NCI-H2081 (cell line): ENCODE results near the gene DDC.

ENCODE experiments used
- DNase-seq, 2 experiments: peaks; one replicate each; lab custom pipeline; 2025; lab: John Stamatoyannopoulos, UW

DDC gene

GRCh38 chr7:50456371-50457123, 108.7 kb downstream of the DDC start:
- no peak for DNase-seq

GRCh38 chr7:50455658-50456057, 109.5 kb downstream of the DDC start:
- no peak for DNase-seq

GRCh38 chr7:50454968-50455367, 110.2 kb downstream of the DDC start:
- no peak for DNase-seq

DNA sequence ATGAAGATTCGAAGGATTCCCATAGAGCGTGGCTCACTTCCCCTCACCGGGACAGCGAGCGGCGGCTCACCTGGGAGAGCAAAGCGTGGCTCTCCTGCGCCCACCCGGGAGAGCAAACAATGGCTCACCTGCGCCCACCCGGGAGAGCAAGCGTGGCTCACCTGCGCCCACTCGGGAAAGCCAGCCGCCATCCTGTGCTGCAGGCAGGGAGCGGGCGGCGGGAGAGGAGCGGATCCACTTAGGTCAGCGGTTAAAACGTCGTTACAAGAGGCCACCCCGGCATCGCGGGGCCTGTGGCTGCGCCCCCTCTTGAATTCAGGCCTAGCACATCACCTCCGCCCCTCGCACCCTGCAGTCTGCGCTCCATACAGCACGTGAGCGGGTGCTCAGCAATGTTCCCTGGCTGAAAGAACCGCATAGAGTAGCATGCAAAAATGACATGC, 114.6 kb downstream of the DDC start:
- DNase-seq = peak; percentile 14 to 50

- DNase-seq = peak; percentile 81 to 91
Measured at GRCh38 chr7:50449881-50450589, 115.2 kb downstream of the DDC start, which contains the start of gene FIGNL1. TSS of gene FIGNL1 (minus strand) at chr7:50450350. CDS start at chr7:50447287, 3,063 bp downstream.

DNA sequence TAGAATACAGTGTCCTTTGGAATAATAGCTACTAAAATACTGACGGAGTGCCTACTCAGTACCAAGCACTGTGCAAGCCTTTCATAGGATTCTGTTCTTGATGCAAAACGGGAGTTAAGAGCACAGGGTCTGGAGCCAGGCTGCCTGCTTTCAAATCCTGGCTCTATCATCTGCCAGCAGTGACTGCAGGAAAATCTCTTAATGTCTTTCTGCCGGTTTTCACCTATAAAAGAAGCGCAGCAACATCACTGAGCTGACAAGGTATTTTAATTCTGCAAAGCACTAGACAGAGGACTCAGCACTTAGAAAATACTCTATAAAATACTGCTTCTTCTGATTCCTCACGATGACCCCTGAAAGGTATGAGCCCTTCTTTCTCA, 115.7 kb downstream of the DDC start:
- DNase-seq = no peak

- DNase-seq = no peak
Measured at GRCh38 chr7:50448823-50449222, 116.4 kb downstream of the DDC start.

DNA sequence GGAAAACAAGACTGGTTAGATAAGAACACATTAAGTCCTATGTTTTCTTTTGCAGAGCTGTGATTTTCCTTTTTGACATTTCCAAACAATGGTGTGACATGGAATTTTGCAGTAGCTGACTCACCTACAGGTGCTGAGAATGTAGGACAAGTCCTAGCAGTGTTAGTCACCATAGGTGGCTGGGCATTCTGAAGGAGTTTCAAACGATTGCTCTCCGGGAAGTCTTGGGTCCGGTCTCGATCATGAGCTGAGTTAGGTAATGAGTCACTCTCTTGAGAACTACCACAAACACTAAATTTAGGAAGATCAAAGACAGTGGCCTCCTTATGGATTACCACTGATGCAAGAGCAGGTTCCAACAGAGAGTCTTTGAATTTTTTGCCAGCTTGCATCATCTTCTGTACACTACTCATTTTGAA, 118.7 kb downstream of the DDC start:
- no peak for DNase-seq

GRCh38 chr7:50436133-50436806, 128.9 kb downstream of the DDC start:
- no peak for DNase-seq

DNA sequence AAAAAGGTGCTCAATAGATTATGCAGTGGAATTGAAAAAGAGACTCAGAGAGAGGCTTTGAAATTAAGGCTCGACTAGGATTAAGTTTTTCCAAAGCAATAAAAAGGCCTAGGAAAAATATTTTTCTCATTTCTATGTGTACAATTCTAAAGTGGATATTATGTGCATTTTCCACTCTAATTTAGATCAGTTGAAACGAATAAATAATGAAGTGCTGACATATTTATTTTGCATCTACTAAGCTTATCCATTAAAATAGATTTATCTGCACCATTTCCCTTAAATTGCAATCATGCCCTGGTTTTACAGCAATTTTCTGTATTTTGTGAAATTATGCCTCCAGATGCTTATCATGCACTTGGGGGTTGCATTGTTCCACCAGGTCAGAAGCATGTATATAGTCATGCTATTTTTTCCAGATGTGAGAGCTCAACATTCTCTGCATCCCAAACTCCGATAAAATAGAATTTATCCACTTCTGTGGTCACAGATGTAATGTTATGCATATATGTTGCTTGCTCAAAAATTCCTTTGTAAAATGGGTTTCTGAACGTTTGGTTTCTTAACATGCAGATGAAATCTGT, 133.4 kb downstream of the DDC start:
- DNase-seq = no peak

GRCh38 chr7:50431316-50431715, 133.9 kb downstream of the DDC start:
- no peak for DNase-seq

GRCh38 chr7:50428911-50429310, 136.3 kb downstream of the DDC start:
- no peak for DNase-seq

- no peak for DNase-seq
Measured at GRCh38 chr7:50427518-50427917, 137.7 kb downstream of the DDC start.

GRCh38 chr7:50426280-50427045, 138.7 kb downstream of the DDC start:
- no peak for DNase-seq

DNA sequence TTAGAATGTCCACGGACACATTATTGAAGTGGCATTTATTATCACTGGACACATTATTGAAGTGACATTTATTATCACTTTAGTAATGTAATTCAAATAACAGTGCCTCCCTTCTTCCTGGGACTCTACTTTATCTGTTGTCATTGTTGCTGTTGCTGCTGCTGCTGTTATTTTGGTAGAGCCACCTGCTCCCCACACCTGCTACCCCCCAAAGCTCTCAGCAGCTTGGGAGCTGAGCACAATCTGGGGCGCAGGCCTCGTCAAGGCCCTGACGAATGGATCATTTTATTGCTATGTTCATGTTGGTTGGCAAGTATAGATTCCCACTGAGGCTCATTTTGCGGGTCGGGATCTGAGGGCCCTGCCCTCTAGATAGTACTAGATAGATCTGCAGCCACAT, 139.9 kb downstream of the DDC start:
- no peak for DNase-seq

DNA sequence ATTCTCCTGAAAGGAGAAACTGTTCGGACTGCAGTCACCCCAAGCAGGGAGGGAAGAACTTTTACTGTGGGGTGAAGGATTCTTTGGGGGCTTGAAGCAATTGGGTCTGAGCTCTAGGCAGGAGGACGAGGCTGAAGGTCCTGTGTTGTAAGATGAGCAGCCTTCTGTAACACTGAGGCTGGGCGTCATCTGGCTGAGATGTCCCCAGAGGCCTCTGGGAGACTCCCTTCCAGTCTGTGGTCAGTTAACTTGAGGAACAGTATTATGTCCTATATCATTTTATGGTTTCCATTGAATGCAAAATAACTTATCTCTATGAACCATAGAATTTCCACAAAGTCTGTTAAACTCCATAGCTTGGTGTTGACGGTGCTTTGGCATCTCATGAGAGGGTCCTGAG, 141.3 kb downstream of the DDC start:
- DNase-seq = no peak

GRCh38 chr7:50422858-50423257, 142.3 kb downstream of the DDC start:
- DNase-seq = no peak

DNA sequence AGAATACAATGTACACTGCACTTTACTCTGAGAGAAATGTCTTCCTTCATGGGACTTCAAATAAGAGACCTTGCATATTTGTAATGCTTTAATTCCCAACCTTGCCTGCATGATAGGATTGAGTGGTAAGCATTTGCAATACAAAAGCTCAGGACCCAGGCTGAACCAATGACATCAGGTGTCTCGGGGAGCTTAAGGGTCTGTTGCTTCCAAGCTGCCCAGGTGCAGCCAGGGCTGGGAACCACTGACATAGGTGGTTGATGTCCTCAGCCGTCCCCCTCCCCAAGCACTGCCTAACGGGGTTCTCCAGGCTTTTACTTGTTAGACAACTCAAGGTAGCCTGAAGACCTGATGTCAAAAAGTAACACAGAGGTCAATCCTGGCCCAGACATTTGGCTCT, 144.2 kb downstream of the DDC start:
- DNase-seq = no peak

- DNase-seq = no peak
Measured at GRCh38 chr7:50418526-50419290, 146.5 kb downstream of the DDC start.

- DNase-seq = peak; percentile 72 to 87
Measured at GRCh38 chr7:50418086-50418515, 147.1 kb downstream of the DDC start.
